Ishikawa (cell line): ENCODE results near the gene ACACB.

Experiments used
- CEBPB ChIP-seq: IDR thresholded peaks from 2 replicates; pipeline ENCODE4 v1.6.1; 2012
- CREB1 ChIP-seq: IDR thresholded peaks from 2 replicates; pipeline ENCODE4 v1.6.1; 2012; ENCODE audit warnings: low read depth
- EP300 ChIP-seq: IDR thresholded peaks from 2 replicates; pipeline ENCODE4 v1.6.1; 2012; ENCODE audit warnings: borderline replicate concordance
- MAX ChIP-seq: IDR thresholded peaks from 2 replicates; pipeline ENCODE4 v1.6.1; 2012
- REST ChIP-seq: IDR thresholded peaks from 2 replicates; pipeline ENCODE4 v1.6.1; 2012; ENCODE audit warnings: low read depth, mild to moderate bottlenecking
- TAF1 ChIP-seq: IDR thresholded peaks from 2 replicates; pipeline ENCODE4 v1.6.1; 2012; ENCODE audit warnings: low read depth, mild to moderate bottlenecking
- YY1 ChIP-seq: IDR thresholded peaks from 2 replicates; pipeline ENCODE4 v1.6.1; 2012; ENCODE audit warnings: low read depth
- ZBTB7A ChIP-seq: IDR thresholded peaks from 2 replicates; pipeline ENCODE4 v1.6.1; 2012; ENCODE audit warnings: low read depth

GRCh38 chr12:109192358-109192757, 76.0 kb downstream of the ACACB start:
- TF ChIP-seq REST: no peak
- TF ChIP-seq MAX: no peak
- TF ChIP-seq YY1: no peak
- no peak for TF ChIP-seq CEBPB
- TF ChIP-seq CREB1: no peak
- no peak for TF ChIP-seq EP300
- no peak for TF ChIP-seq ZBTB7A
- TF ChIP-seq TAF1: no peak
